Body of pancreas (tissue), 4 donors: ENCODE results near the gene ERMN. TPM values are rescaled to one million over a fixed set of nuclear protein-coding genes. Genes with fewer than 3 reads are reported as not detected.
"Not testable (repeated sequence)": the region's sequence is repeated elsewhere in the genome, so short reads cannot be mapped to it uniquely, and the experiment has no call there.

Source experiments
- ATAC-seq: fragments of 150-250 bp; one replicate; pipeline ENCODE4 v1.9.1; 2016
- DNase-seq, 4 donors: peaks; one replicate each; pipeline ENCODE4 v3.0.0-alpha.2; 2019
- H3K27ac ChIP-seq, 4 donors: fragments of 200-600 bp; sonication (generic); 1 replicate in 3 of 4; 2 replicates in 1 of 4; pipeline versions ENCODE4 v1.5.1 to v1.6.1; 2016 to 2019; ENCODE audit warnings: mild to moderate bottlenecking in 1 of 4, mixed read lengths in 1 of 4, moderate library complexity in 1 of 4
- H3K27me3 ChIP-seq, 2 donors: fragments of 200-600 bp; sonication (generic); one replicate each; pipeline ENCODE4 v1.6.0; 2016; ENCODE audit warnings: mild to moderate bottlenecking in 1 of 2
- H3K36me3 ChIP-seq, 2 donors: fragments of 200-600 bp; sonication (generic); replicated peaks in 1 of 2; 2 replicates each; pipeline ENCODE4 v1.5.1; 2016; ENCODE audit warnings: low read depth in 2 of 2; ENCODE audit not compliant: insufficient read depth in 1 of 2
- H3K4me1 ChIP-seq: fragments of 200-600 bp; sonication (generic); one replicate; pipeline ENCODE4 v1.6.0; 2016
- H3K4me3 ChIP-seq, 2 donors: fragments of 200-600 bp; sonication (generic); 1 replicate in 1 of 2; 2 replicates in 1 of 2; pipeline ENCODE4 v1.5.1; 2016 to 2019
- H3K9me3 ChIP-seq, 3 donors: fragments of 200-600 bp; sonication (generic); 1 replicate in 2 of 3; 2 replicates in 1 of 3; pipeline ENCODE4 v1.5.1; 2016
- CTCF ChIP-seq, 7 experiments: fragments of 450-650 bp in 4 of 7; fragments of 200-600 bp in 3 of 7; sonication (generic) in 3 of 7; IDR thresholded peaks; one replicate each; pipeline ENCODE4 v1.5.1; 2016 to 2019; ENCODE audit warnings: antibody characterized with exemption in 7 of 7
- POLR2A ChIP-seq, 3 donors: fragments of 450-650 bp; IDR thresholded peaks; one replicate each; pipeline ENCODE4 v1.6.1; 2016; ENCODE audit warnings: antibody characterized with exemption in 3 of 3, mild to moderate bottlenecking in 2 of 3
- WGBS, 2 donors: methylation state at CpG; one replicate each; pipeline ENCODE4 v1.1.5; 2017; 5-methylcytosine and 5-hydroxymethylcytosine counted together
- intact Hi-C: fragments of 100-400 bp; cut with DNase I; formaldehyde crosslinking; loops from one replicate; pipeline ENCODE4 v1.15.1; 2023
- total RNA-seq, 2 donors: library from RNA; depleted of rRNA; stranded (reverse); fragments of >200 nt; gene quantifications; one replicate each; pipeline ENCODE4 v1.1.0, GENCODE V29; 2016

The ERMN gene
- total RNA-seq, result under 1 TPM in 1 of 2 donors, not detected in 1; 0.26 TPM

DNA sequence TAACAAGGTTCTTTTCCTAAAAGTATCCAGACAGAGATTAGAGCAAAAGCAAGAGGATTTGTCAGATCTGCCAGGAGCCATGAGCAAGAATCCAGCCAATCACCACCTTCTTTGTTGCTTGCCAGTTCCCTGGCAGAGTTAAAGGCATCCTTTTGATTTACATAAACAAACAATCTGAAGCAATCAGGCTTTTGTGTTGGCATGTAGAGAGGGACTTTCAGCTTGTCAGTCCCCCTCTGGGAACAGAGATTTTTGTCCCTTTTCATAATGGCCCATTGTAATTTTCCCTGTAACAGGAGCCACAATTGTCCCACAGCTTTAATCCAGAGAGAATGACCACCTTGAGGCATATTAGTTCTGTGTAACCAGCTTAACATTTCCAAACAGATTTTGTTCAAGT, at the start of gene ERMN:
Gene ERMN (minus strand): TSS at position 39 of the 400 bp plus-strand sequence. CDS start 182 bp downstream, outside the sequence.
- TF ChIP-seq CTCF (IDR thresholded peaks at IDR 0.05) (no peak), POLR2A (IDR thresholded peaks at IDR 0.05) (no peak)
- ATAC-seq (no peak), DNase-seq (no peak)
- H3K27me3 ChIP-seq, result no peaks in the 10 kb centered on the region
- intact Hi-C loops, result no loop called here
- no peak within 1 kb of the TSS for H3K27ac ChIP-seq
- H3K4me1 ChIP-seq, result peaks cover 18% of the 10 kb centered on the region
- H3K36me3 ChIP-seq, result no peaks in the 10 kb centered on the region
- H3K4me3 ChIP-seq, result no peak within 1 kb of the TSS
- H3K9me3 ChIP-seq, result no peaks in the 10 kb centered on the region

GRCh38 chr2:157375384-157375783, 49.8 kb upstream of the ERMN start:
- no peak overlapping the region for H3K27ac ChIP-seq
- H3K27me3 ChIP-seq, result no peaks in the 10 kb centered on the region
- TF ChIP-seq CTCF (IDR thresholded peaks at IDR 0.05) (no peak), POLR2A (IDR thresholded peaks at IDR 0.05) (no peak)
- intact Hi-C loops, result no loop called here
- 91 to 93% methylated on average over 1 of the region's 1 CpG for WGBS, 2 donors
- no peaks in the 10 kb centered on the region for H3K9me3 ChIP-seq
- no peaks in the 10 kb centered on the region for H3K4me1 ChIP-seq
- H3K36me3 ChIP-seq, result no peaks in the 10 kb centered on the region
- no peak for ATAC-seq
- H3K4me3 ChIP-seq, result no peak overlapping the region
- DNase-seq, result no peak

DNA sequence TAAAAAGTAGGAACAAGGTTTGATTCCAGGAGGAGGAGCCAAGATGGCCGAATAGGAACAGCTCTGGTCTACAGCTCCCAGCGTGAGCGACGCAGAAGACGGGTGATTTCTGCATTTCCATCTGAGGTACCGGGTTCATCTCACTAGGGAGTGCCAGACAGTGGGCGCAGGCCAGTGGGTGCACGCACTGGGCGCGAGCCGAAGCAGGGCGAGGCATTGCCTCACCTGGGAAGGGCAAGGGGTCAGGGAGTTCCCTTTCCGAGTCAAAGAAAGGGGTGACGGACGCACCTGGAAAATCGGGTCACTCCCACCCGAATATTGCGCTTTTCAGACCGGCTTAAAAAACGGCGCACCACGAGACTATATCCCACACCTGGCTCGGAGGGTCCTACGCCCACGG, 42.9 kb upstream of the ERMN start:
- H3K27me3 ChIP-seq, H3K36me3 ChIP-seq, H3K4me1 ChIP-seq, H3K4me3 ChIP-seq, DNase-seq, ATAC-seq, intact Hi-C loops, H3K27ac ChIP-seq, H3K9me3 ChIP-seq: not testable (repeated sequence)
- WGBS, 2 donors, result 85 to 94% methylated on average over 13 to 15 of the region's 25 CpGs

GRCh38 chr2:157367704-157368103, 42.1 kb upstream of the ERMN start:
- H3K4me1 ChIP-seq, result no peaks in the 10 kb centered on the region
- TF ChIP-seq CTCF (IDR thresholded peaks at IDR 0.05) (no peak), POLR2A (IDR thresholded peaks at IDR 0.05) (no peak)

GRCh38 chr2:157364257-157364974, 38.8 kb upstream of the ERMN start:
- Histone ChIP-seq H3K36me3 (no peaks in the 10 kb centered on the region), H3K9me3 (no peaks in the 10 kb centered on the region), H3K4me1 (no peaks in the 10 kb centered on the region), H3K4me3 (no peak overlapping the region), H3K27ac (no peak overlapping the region), H3K27me3 (no peaks in the 10 kb centered on the region)
- WGBS, 2 donors, result 37 to 63% methylated on average over 2 of the region's 2 CpGs
- ATAC-seq, result no peak
- intact Hi-C loops, result no loop called here
- no peak for DNase-seq
- TF ChIP-seq CTCF (IDR thresholded peaks at IDR 0.05), result no peak
- TF ChIP-seq POLR2A (IDR thresholded peaks at IDR 0.05), result no peak

More at GRCh38 chr2:157367704-157368103, 42.1 kb upstream of the ERMN start:
- ATAC-seq, result no peak
- intact Hi-C loops, result no loop called here
- H3K36me3 ChIP-seq, result no peaks in the 10 kb centered on the region
- no peaks in the 10 kb centered on the region for H3K27me3 ChIP-seq
- H3K27ac ChIP-seq, result no peak overlapping the region
- 42 to 50% methylated on average over 1 of the region's 1 CpG for WGBS, 2 donors
- H3K9me3 ChIP-seq, result no peaks in the 10 kb centered on the region
- DNase-seq, result no peak
- H3K4me3 ChIP-seq, result no peak overlapping the region
